ENCODE measurements around the gene CALCA. TPM values are rescaled to one million over a fixed set of nuclear protein-coding genes. Genes with fewer than 3 reads are reported as not detected.

The CALCA gene
- total and polyA plus RNA-seq, 2 of the 8 experiments (the other 6 are each of a cell fraction or from before 2014, with no cell fraction given): 0.50 to 0.73 TPM

Other genes starting within 250 kb of the CALCA start
- gene CYP2R1, start 80.1 kb downstream of the CALCA start, total RNA-seq (2021; fragmentation: NEBNext Ultra II Directional; extraction: Animal tissue kit (Norgen Biotek cat#: 25700)): 12.9 and 13.8 TPM in 2 replicates
- 6.0 and 8.3 TPM in 2 replicates for gene CYP2R1, start 80.1 kb downstream of the CALCA start, polyA plus RNA-seq (2011; rRNA removed)
- 3.0 and 3.7 TPM in 2 replicates for gene CALCB, start 101.2 kb upstream of the CALCA start, total RNA-seq (2021; fragmentation: NEBNext Ultra II Directional; extraction: Animal tissue kit (Norgen Biotek cat#: 25700))
- 3.5 and 4.2 TPM in 2 replicates for gene CALCB, start 101.2 kb upstream of the CALCA start, polyA plus RNA-seq (2011; rRNA removed)
- gene INSC, start 142.6 kb upstream of the CALCA start, total RNA-seq (2021; fragmentation: NEBNext Ultra II Directional; extraction: Animal tissue kit (Norgen Biotek cat#: 25700)): 0.44 and 0.58 TPM in 2 replicates
- gene INSC, start 142.6 kb upstream of the CALCA start, polyA plus RNA-seq (2011; rRNA removed): 0.59 and 1.2 TPM in 2 replicates